Tongue (tissue), 2 donors: ENCODE measurements around the gene PDHB. TPM values are rescaled to one million over a fixed set of nuclear protein-coding genes. Genes with fewer than 3 reads are reported as not detected.
A peak's percentile ranks its signal among the peaks of the same experiment; 100 is the strongest.
"Not testable (repeated sequence)": the region's sequence is repeated elsewhere in the genome, so short reads cannot be mapped to it uniquely, and the experiment has no call there.

Experiments
- DNase-seq: peaks from one replicate; pipeline ENCODE4 v3.0.0-alpha.2; 2015
- total RNA-seq: library from RNA; depleted of rRNA; stranded (reverse); fragments of >200 nt; gene quantifications from one replicate; pipeline ENCODE4 v1.2.3, GENCODE V29; 2014

The PDHB gene
- total RNA-seq, 1 donor from 2014 or later, result 226 TPM

- DNase-seq, result not testable (repeated sequence)
Measured at GRCh38 chr3:58437276-58437675, 3.6 kb upstream of the PDHB start.

DNA sequence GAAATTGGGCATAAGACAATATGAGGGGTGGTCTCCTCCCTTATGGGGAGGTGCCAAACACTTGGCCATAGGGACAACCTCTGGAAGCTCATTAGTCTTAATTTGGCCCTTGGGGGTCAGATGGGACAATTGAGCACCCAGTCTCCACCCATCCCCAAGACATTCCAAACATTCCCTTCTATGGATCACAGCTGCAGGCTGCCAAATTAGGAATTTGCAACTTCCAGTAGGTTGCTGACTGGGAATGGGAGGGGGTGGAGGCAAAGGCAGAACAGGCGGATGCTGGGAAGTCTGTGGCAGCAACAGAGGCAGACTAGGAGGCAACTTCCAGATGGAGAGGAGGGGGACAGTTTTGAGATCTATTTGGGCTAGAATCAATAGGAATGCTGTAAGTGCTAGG lies 1.4 kb upstream of the PDHB start:
- peak; percentile 48 for DNase-seq

GRCh38 chr3:58434511-58434910 lies 879 bp upstream of the PDHB start:
- no peak for DNase-seq

GRCh38 chr3:58434168-58434504 lies 504 bp upstream of the PDHB start:
- no peak for DNase-seq

DNA sequence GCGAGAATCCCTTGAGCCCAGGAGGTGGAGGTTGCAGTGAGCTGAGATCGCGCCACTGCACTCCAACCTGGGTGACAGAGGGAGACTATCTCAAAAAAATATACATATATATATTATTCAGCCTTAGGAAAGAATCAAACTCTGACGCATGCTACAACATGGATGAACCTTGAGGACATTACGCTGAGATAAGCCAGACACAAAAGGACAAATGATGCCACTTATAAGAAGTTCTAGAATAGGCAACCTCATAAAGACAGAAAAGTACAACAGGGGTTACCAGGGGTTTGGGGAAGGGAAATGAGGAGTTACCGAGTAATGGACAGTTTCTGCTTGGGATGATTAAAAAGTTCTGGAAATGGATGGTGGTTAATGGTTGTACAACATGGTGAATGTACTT lies 727 bp downstream of the PDHB start:
- DNase-seq, result no peak

- no peak for DNase-seq
Measured at GRCh38 chr3:58429657-58430056, 4.0 kb downstream of the PDHB start.

DNA sequence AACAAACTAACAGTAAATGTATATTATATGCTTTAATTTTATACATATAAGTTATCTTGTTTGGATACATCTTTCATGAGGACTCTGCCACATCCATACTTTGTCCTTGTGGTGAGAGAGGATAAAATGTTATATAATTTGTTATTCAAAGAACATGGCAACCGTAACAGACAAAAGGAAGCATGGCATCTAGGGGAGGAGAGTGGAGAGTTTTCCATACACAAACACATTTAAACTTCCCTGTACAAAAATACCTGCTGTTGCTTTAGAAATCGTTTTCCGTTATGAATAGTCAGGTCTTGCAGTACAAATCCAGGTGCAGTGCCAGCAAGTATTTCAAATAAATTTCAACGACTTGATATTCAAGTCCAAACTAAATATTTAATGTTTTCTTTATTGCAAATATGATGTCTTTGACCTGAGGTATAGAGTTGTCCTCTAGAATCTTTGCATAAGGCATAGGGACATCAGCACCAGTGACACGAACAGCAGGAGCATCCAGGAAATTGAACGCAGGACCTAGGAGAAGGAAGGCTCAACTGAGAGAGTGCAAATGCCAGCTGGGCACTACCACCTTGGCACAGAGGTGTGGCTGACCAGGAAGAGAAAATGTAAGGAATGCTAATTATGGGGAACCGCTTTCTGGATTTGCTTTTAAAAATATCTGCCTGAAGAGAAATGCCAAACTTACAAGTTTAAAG lies 5.8 kb downstream of the PDHB start:
- DNase-seq, result no peak

DNA sequence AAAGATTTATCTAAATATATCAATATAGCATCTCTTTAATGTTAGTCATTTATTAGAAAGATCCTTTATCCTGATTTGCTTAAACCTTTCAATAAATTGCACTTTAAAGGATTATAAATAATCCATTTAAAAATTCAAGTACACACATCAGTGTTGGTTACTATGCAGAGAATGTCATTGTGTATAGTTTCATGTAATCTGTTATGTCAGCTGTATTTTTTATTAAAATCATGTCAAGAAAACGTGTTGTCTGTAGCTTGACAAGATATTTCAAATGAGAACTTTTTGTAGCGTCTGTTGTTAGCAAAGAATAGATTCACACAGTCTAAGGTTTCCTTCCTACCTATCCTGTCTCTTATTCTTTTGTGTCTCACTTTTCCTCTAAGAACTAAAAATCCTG lies 7.8 kb downstream of the PDHB start:
- no peak for DNase-seq

DNA sequence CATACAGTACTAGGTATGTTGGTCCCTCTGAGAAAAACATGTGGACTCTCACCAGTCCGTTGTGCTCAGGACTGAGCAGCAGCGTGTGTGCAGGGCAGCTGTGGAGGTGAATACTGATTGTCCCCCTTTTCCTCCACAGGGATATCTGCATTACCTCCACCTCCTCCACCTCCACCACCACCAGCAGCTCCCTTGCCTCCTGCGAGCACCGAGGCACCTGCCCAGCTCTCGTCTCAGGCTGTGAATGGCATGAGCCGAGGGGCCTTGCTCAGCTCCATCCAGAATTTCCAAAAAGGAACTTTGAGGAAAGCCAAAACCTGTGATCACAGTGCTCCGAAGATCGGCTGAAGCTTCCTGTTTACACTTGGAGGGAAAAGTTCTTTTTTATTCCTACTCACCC lies 9.0 kb downstream of the PDHB start:
- DNase-seq, result no peak

DNA sequence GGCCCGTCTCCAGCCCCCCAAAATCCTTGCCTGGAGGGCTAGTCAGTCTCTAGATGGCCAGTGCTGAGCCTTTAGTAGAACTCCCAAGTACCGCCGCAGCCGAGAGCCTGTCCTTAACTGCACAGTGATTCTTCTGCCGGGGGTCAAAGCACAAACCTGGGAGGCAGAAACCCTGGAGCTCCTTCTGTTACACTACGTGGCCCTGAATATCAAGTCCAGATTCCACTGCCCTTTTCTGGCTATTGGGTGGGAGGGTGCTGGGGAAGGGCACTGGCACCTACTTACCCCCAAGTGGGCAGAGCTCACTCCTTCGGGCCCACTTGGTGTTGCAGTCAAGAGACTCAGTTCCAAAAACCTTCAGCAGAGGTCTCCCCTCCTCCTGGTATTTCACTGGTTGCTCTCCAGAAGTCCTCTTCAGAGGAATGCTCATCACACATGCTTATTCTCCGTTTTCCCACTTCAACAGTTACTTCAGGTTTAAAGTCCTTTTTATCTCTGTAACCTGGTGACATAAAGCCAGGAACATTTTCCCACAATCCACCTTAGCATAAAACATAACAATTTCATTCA lies 10.8 kb downstream of the PDHB start:
- peak; percentile 28 for DNase-seq

GRCh38 chr3:58421004-58421403 lies 12.6 kb downstream of the PDHB start:
- no peak for DNase-seq

GRCh38 chr3:58419780-58420507 lies 13.7 kb downstream of the PDHB start:
- no peak for DNase-seq

- DNase-seq, result no peak
Measured at GRCh38 chr3:58418227-58418626, 15.4 kb downstream of the PDHB start.

- DNase-seq, result no peak
Measured at GRCh38 chr3:58417075-58417474, 16.6 kb downstream of the PDHB start.

- no peak for DNase-seq
Measured at GRCh38 chr3:58416191-58416590, 17.4 kb downstream of the PDHB start.

DNA sequence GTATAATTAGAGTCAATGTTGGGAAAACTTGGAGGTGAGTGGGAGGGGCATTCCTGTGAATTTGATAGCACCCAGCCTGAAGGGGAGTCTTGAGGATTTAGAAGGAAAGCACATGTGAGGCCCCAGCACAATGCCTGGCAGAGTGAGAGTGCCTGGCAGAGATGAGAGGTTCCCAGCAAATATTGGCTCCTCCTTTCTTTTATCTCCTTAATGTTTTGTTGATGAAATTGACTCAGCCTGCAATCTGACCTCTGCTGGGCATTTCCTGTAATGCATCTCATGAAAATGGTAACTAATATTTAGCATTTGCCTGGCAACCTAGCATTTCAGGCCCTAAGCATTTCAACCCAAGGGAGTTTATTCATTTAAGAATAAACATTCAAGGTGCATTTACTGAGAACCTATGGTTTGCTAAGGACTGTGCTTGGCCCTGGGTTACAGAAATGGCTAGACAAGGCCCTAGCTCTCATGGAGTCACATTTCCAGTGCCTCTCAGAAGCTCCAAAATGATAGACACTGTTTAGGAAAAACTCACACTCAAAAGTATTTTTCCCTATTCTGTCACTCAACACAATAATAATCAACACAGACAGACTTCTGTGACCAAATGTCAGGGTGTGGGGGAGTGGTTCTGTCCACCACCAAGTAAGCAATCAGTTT lies 19.0 kb downstream of the PDHB start:
- DNase-seq, result peak; percentile 78

DNA sequence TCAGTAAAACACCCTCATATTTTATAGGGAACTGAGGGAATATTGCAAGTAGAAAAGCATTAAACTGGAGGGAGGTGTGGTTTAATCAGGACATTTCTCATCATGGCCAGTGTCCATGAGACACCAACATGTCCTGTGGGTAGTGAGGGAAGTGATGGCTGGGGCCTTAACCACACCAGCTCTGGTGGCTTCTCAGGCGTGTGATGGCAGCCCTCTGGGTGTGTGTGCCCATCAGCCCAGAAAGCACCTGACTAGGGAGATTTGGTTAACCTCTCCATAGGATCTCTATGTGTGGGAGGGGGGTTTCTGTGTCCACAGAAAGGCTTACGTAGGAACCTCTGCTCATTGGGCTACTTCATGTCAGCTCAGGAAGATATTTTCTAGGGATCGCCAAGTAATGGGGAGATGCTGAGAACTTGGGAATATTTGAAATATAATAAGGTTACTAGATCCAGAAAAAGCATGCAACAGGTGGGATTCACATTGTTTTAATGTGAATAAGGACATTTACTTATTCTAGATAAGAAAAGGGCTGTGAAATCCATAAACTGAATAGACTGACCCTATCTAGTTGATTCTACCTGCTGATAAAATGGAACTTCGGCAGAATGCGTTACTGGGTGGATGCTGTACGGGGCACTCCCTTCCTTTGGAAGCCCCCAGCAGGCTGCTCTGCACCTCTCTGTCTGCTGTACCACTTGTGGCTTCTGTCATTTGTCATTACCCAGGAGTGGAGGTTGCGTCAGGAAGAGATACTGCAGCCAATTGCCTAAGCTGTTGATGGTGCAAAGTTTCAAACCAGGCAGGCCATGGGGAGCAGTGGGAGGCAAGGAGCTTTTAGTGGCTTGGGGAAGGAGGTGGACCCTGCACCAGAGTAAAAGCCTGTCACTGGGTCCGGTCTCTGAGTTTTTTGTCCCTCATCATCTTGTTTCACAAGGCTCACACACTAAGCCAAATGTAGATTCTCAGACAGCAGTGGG lies 21.5 kb downstream of the PDHB start:
- DNase-seq, result no peak

DNA sequence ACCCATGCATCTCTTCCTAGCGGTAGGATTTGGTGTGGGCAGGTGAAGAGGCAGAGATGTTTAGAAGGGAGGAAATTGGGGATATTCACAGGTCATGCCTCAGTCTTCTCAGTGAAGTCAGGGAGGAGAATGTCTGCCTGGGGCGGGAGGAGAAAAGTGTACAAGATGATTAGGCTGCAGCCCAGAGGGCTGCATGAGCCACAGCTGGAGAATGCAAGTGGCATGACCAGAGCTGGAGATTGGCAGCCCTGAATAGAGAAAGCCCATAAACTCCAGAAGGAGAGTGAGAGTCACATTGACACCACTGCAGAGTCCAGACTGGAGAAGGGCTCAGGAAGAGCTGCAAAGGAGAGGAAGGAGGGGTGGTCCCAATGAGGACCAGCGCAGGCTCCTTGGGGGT lies 22.6 kb downstream of the PDHB start:
- no peak for DNase-seq

DNA sequence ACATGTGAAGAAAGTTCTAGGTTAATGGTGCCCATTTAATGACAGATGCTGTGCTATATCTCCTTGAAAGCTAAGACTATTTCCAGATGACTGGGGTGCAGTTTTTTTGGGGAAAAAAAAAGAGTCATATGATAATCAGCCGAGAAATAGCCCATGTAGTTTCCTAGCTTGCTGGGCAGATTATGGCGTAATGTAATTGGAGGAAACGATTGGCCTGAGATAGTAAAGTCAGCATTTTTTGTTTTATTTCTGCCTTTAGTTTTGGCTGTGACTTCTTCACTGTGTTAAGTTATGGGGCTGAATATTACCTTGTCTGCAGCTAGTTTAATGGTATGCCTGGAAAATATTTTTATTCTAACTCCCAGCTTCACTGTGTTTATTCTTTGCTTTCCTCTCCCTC lies 24.0 kb downstream of the PDHB start:
- no peak for DNase-seq

DNA sequence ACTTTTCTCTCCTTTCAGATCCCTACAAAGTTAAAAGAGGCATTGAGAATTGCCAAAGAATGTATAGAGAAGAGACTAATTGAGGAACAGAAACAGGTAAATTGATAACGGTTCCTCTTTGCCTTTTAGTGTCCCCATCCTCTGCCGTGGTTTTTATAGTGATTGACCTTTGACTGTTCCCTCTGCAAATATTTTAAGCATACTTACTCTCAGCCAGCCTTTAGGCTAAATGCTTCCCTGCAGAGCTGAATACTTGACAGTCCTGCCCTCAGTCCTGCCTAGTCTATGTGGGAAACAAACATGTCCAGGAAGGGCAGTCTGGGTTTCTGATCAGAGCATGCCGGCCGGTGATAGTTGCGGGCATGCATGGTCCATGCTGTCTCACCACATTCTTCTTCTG lies 24.7 kb downstream of the PDHB start:
- no peak for DNase-seq

DNA sequence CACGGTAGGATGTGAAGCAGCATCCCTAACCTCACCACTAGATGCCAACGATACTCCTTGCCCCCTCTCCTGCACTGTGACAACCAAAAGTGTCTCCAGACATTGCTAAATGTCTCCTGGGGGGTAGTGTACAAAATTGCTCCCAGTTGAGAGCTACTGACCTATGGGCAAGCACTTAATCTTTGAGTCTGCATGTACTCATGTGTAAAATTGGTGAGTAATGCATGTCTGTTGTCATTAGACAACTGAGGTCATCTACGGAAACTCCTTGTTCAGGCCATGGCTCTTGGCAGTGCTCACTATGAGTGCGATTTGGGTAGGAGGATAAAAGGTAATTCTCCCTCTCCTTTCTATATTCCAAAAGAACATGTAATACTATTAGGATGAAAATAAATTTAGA lies 29.2 kb downstream of the PDHB start:
- DNase-seq, result no peak

GRCh38 chr3:58403513-58404109 lies 30.0 kb downstream of the PDHB start:
- DNase-seq, result no peak
